K562 (cell line): ENCODE measurements around the gene IFT122. TPM values are rescaled to one million over a fixed set of nuclear protein-coding genes. Genes with fewer than 3 reads are reported as not detected.

ENCODE experiments used
- ARID3A ChIP-seq: IDR thresholded peaks from 2 replicates; pipeline ENCODE4 v1.6.1; 2012; ENCODE audit warnings: low read depth, low read length, improper control_type of control experiment, borderline replicate concordance
- ATF3 ChIP-seq, 2 experiments: fragments of 450-650 bp in 1 of 2; sonication (generic) in 1 of 2; formaldehyde crosslinking in 1 of 2; IDR thresholded peaks in 1 of 2; conservative IDR thresholded peaks in 1 of 2; 2 replicates each; pipeline versions ENCODE4 v1.6.1 to v1.8.1; 2016 to 2023; ENCODE audit warnings: mild to moderate bottlenecking in 2 of 2, moderate library complexity in 2 of 2, inconsistent platforms in 1 of 2, missing genetic modification reagents in 1 of 2
- BCOR ChIP-seq: fragments of 450-650 bp; IDR thresholded peaks from 2 replicates; pipeline ENCODE4 v1.6.1; 2016
- C11orf30 ChIP-seq: fragments of 450-650 bp; IDR thresholded peaks from 2 replicates; pipeline ENCODE4 v1.6.1; 2016; ENCODE audit warnings: low read depth, mild to moderate bottlenecking
- CC2D1A ChIP-seq: fragments of 450-650 bp; IDR thresholded peaks from 2 replicates; pipeline ENCODE4 v1.6.1; 2017; ENCODE audit warnings: mild to moderate bottlenecking
- FOSL1 ChIP-seq: fragments of 200-800 bp; sonication (Bioruptor generic); conservative IDR thresholded peaks from 2 replicates; pipeline ENCODE4 v1.6.1; 2016; ENCODE audit warnings: missing genetic modification characterization, missing compliant biosample characterization
- IRF2 ChIP-seq: sonication (generic); formaldehyde crosslinking; IDR thresholded peaks from 2 replicates; pipeline ENCODE4 v1.8.1; 2022; ENCODE audit warnings: mild to moderate bottlenecking, missing genetic modification reagents
- JUND ChIP-seq, 2 experiments: IDR thresholded peaks; 2 replicates in 1 of 2; 3 replicates in 1 of 2; pipeline ENCODE4 v1.6.1; 2011; ENCODE audit warnings: borderline replicate concordance in 2 of 2, low read depth in 2 of 2, low read length in 2 of 2, improper control_type of control experiment in 1 of 2, missing biosample characterization in 1 of 2, missing genetic modification characterization in 1 of 2, missing genetic modification reagents in 1 of 2
- KDM1A ChIP-seq, 2 experiments: fragments of 450-650 bp; IDR thresholded peaks; 2 replicates each; pipeline ENCODE4 v1.6.1; 2016; ENCODE audit warnings: mild to moderate bottlenecking in 2 of 2
- MAFK ChIP-seq: IDR thresholded peaks from 2 replicates; pipeline ENCODE4 v1.6.1; 2011; ENCODE audit warnings: low read length, improper control_type of control experiment
- NCOA1 ChIP-seq: fragments of 450-650 bp; IDR thresholded peaks from 2 replicates; pipeline ENCODE4 v1.6.1; 2016; ENCODE audit warnings: low read depth
- PBX2 ChIP-seq, 2 experiments: IDR thresholded peaks in 1 of 2; conservative IDR thresholded peaks in 1 of 2; 2 replicates each; pipeline ENCODE4 v1.6.1; 2016; ENCODE audit warnings: low read depth in 2 of 2, mild to moderate bottlenecking in 1 of 2, missing compliant biosample characterization in 1 of 2, missing genetic modification characterization in 1 of 2, moderate library complexity in 1 of 2
- RB1 ChIP-seq: fragments of 450-650 bp; IDR thresholded peaks from 2 replicates; pipeline ENCODE4 v1.6.1; 2017; ENCODE audit warnings: low read depth, mild to moderate bottlenecking
- STAG1 ChIP-seq: sonication (generic); formaldehyde crosslinking; IDR thresholded peaks from 2 replicates; pipeline ENCODE4 v1.5.0; 2020; ENCODE audit warnings: missing genetic modification reagents, borderline replicate concordance
- USF1 ChIP-seq: sonication (generic); formaldehyde crosslinking; IDR thresholded peaks from 2 replicates; pipeline ENCODE4 v1.9.0; 2022; ENCODE audit warnings: mild to moderate bottlenecking, missing genetic modification reagents
- YBX1 ChIP-seq: fragments of 450-650 bp; IDR thresholded peaks from 2 replicates; pipeline ENCODE4 v1.7.1; 2016; ENCODE audit warnings: mild to moderate bottlenecking
- ZFP30 ChIP-seq: fragments of 250-450 bp; sonication (Bioruptor Pico); IDR thresholded peaks from 2 replicates; pipeline ENCODE4 v1.8.0; 2022; ENCODE audit warnings: moderate library complexity, mild to moderate bottlenecking, inconsistent platforms, borderline replicate concordance
- ZHX1 ChIP-seq: fragments of 150-350 bp; conservative IDR thresholded peaks from 2 replicates; pipeline ENCODE4 v1.6.1; 2014; ENCODE audit warnings: low read length
- ZNF263 ChIP-seq: sonication (generic); formaldehyde crosslinking; IDR thresholded peaks from 2 replicates; pipeline ENCODE4 v1.8.0; 2022; ENCODE audit warnings: mild to moderate bottlenecking, missing genetic modification reagents, borderline replicate concordance
- polyA plus RNA-seq, 8 experiments: library from polyadenylated mRNA; depleted of rRNA in 4 of 8; stranded (reverse) in 5 of 8; unstranded in 3 of 8; fragments of >200 nt; fragmentation: Nextera tagmentation in 2 of 8; fragmentation: Illumina TruSeq in 1 of 8; extraction: Ambion mirVana in 2 of 8; extraction: Trizol in 1 of 8; gene quantifications; 2 replicates each; pipeline versions ENCODE4 v1.2.1 to v1.2.3, GENCODE V29; 2011 to 2014; ENCODE audit warnings: inconsistent platforms in 1 of 8, missing spikeins in 1 of 8
- total RNA-seq, 7 experiments: library from RNA; depleted of rRNA in 6 of 7; stranded (reverse); fragments of >200 nt in 6 of 7; fragmentation: Illumina TruSeq in 2 of 7; extraction: Trizol in 2 of 7; gene quantifications; 2 replicates each; pipeline versions ENCODE4 v1.2.1 to v1.2.3, GENCODE V29; 2011 to 2021; ENCODE audit warnings: low replicate concordance in 1 of 7

The IFT122 gene
- total and polyA plus RNA-seq, 9 of the 15 experiments (the other 6 are each of a cell fraction or from before 2014, with no cell fraction given): 2.4 to 11.5 (median 7.7) TPM

GRCh38 chr3:129490273-129490675 is 50.2 kb downstream of the IFT122 start (continued):
- TF ChIP-seq ATF3 (IDR thresholded peaks at IDR 0.05): peak; percentile 82
- TF ChIP-seq ATF3 (CRISPR knock-in tag; conservative IDR thresholded peaks at IDR 0.05): no peak
- peak; percentile 63 for TF ChIP-seq FOSL1 (tag)
- peak; percentile 50; the same call in 1 of the 2 replicates for TF ChIP-seq ZNF263
- no peak for TF ChIP-seq ZFP30 (CRISPR knock-in tag)
- no peak for TF ChIP-seq ARID3A
- no peak for TF ChIP-seq PBX2 (CRISPR knock-in tag; IDR thresholded peaks at IDR 0.05; ENCODE audit: low read depth)
- TF ChIP-seq PBX2 (tag; conservative IDR thresholded peaks at IDR 0.05; ENCODE audit: low read depth): peak; percentile 54; the same call in 1 of the 2 replicates
- no peak for TF ChIP-seq BCOR
- peak; percentile 36; the same call in 1 of the 2 replicates for TF ChIP-seq RB1
- TF ChIP-seq CC2D1A: peak; percentile 64; the same call in 1 of the 2 replicates
- TF ChIP-seq YBX1: no peak
- TF ChIP-seq C11orf30: peak; percentile 84
- TF ChIP-seq IRF2 (CRISPR knock-in tag): no peak
- TF ChIP-seq ZHX1: no peak
- TF ChIP-seq MAFK: peak; percentile 83
- peak; percentile 34 to 63; a peak in 3 of 4 replicates for TF ChIP-seq KDM1A (IDR thresholded peaks at IDR 0.05)
- peak; percentile 81 for TF ChIP-seq JUND (IDR thresholded peaks at IDR 0.05; ENCODE audit: borderline replicate concordance, low read depth, low read length)
- peak; percentile 60; the same call in 1 of the 3 replicates for TF ChIP-seq JUND (tag; IDR thresholded peaks at IDR 0.05; ENCODE audit: borderline replicate concordance, low read depth, low read length)
- TF ChIP-seq USF1: 0 out of 2 replicates have a peak, but pooled peaks have one; percentile 8
- TF ChIP-seq NCOA1: no peak
- peak; percentile 58; the same call in 1 of the 2 replicates for TF ChIP-seq STAG1
